IMR-90 (cell line): ENCODE measurements around the gene NREP. TPM values are rescaled to one million over a fixed set of nuclear protein-coding genes. Genes with fewer than 3 reads are reported as not detected.

Experiments used
- ATAC-seq: fragments of 200-7000 bp; cut with Tn5 transposase; 2 replicates; pipeline ENCODE4 v1.9.1; 2020; ENCODE audit warnings: low read depth, mild to moderate bottlenecking, moderate library complexity
- BruUV-seq: library from RNA; stranded (reverse); fragments of 400-500 nt; replicated peaks from 2 replicates; lab custom pipeline; 2021; lab: Mats Ljungman, UMichigan
- CTCF ChIA-PET: fragments of 300-600 bp; formaldehyde crosslinking; extraction: SDS; loops from one replicate; lab custom pipeline; 2021; ENCODE audit warnings: antibody characterized with exemption; lab: Yijun Ruan, JAX
- POLR2A ChIA-PET: fragments of 300-600 bp; sonication (Branson Sonifier 250); formaldehyde crosslinking; loops from one replicate; lab custom pipeline; 2022; ENCODE audit warnings: antibody characterized with exemption; ENCODE audit not compliant: unreplicated experiment; lab: Charles Lee
- DNase-seq: peaks from one replicate; pipeline ENCODE4 v3.0.0; 2013
- H2AFZ ChIP-seq: replicated peaks from 2 replicates; pipeline ENCODE3; 2013; ENCODE audit warnings: low read length, mild to moderate bottlenecking; ENCODE audit not compliant: poor library complexity
- H2AK5ac ChIP-seq: 2 replicates; pipeline ENCODE4 v1.6.1; 2013; ENCODE audit warnings: low read depth, low read length, inconsistent platforms
- H2AK9ac ChIP-seq: replicated peaks from 2 replicates; pipeline ENCODE3; 2013; ENCODE audit warnings: mild to moderate bottlenecking, low read depth, low read length, moderate library complexity; ENCODE audit not compliant: poor library complexity
- H2BK120ac ChIP-seq: 2 replicates; pipeline ENCODE4 v1.6.1; 2013; ENCODE audit warnings: low read depth, low read length, inconsistent platforms
- H2BK15ac ChIP-seq: 3 replicates; pipeline ENCODE4 v1.6.1; 2013; ENCODE audit warnings: low read depth, low read length, inconsistent platforms
- H2BK20ac ChIP-seq: 2 replicates; pipeline ENCODE4 v1.6.1; 2013; ENCODE audit warnings: low read depth, mild to moderate bottlenecking, inconsistent platforms, low read length, moderate library complexity
- H2BK5ac ChIP-seq: 2 replicates; pipeline ENCODE4 v1.6.1; 2013; ENCODE audit warnings: mild to moderate bottlenecking, low read depth, low read length, inconsistent platforms; ENCODE audit not compliant: poor library complexity, severe bottlenecking
- H3K14ac ChIP-seq: replicated peaks from 2 replicates; pipeline ENCODE4 v1.6.1; 2013; ENCODE audit warnings: low read depth, low read length, inconsistent platforms
- H3K18ac ChIP-seq: 2 replicates; pipeline ENCODE4 v1.6.1; 2013; ENCODE audit warnings: low read depth, low read length, control low read depth
- H3K23ac ChIP-seq: 2 replicates; pipeline ENCODE4 v1.6.1; 2013; ENCODE audit warnings: low read depth, low read length, inconsistent platforms
- H3K27ac ChIP-seq: 2 replicates; pipeline ENCODE4 v1.5.1; 2013; ENCODE audit warnings: mild to moderate bottlenecking, control low read depth, low read length; ENCODE audit not compliant: insufficient read depth
- H3K27me3 ChIP-seq: 2 replicates; pipeline ENCODE4 v1.6.1; 2013; ENCODE audit warnings: low read length; ENCODE audit not compliant: control insufficient read depth, insufficient read depth
- H3K36me3 ChIP-seq: 2 replicates; pipeline ENCODE4 v1.6.1; 2013; ENCODE audit warnings: low read length, mixed read lengths; ENCODE audit not compliant: control insufficient read depth, insufficient read depth
- H3K4ac ChIP-seq: 2 replicates; pipeline ENCODE4 v1.6.1; 2013; ENCODE audit warnings: low read depth, low read length, inconsistent platforms
- H3K4me1 ChIP-seq: 2 replicates; pipeline ENCODE4 v1.6.1; 2013; ENCODE audit warnings: low read length, mixed read lengths; ENCODE audit not compliant: control insufficient read depth, insufficient read depth
- H3K4me2 ChIP-seq: 2 replicates; pipeline ENCODE4 v1.6.1; 2013; ENCODE audit warnings: low read depth, mild to moderate bottlenecking, control low read depth, low read length, moderate library complexity
- H3K4me3 ChIP-seq: 2 replicates; pipeline ENCODE4 v1.5.1; 2013; ENCODE audit warnings: low read depth, mild to moderate bottlenecking, control low read depth, low read length, moderate library complexity; ENCODE audit not compliant: insufficient read depth
- H3K56ac ChIP-seq: 2 replicates; pipeline ENCODE4 v1.6.1; 2013; ENCODE audit warnings: low read length, inconsistent platforms; ENCODE audit not compliant: insufficient read depth; ENCODE audit errors: extremely low read depth
- H3K79me1 ChIP-seq, 2 experiments: 2 replicates each; pipeline ENCODE4 v1.6.1; 2013; ENCODE audit warnings: low read length in 2 of 2, inconsistent platforms in 1 of 2, low read depth in 1 of 2
- H3K9ac ChIP-seq: 2 replicates; pipeline ENCODE4 v1.6.1; 2013; ENCODE audit warnings: low read depth, low read length, control low read depth
- H3K9me1 ChIP-seq: 2 replicates; pipeline ENCODE4 v1.6.1; 2013; ENCODE audit warnings: low read length, inconsistent platforms; ENCODE audit not compliant: insufficient read depth
- H3K9me3 ChIP-seq: 2 replicates; pipeline ENCODE4 v1.6.1; 2013; ENCODE audit warnings: low read length; ENCODE audit not compliant: control insufficient read depth, insufficient read depth
- H4K20me1 ChIP-seq: 2 replicates; pipeline ENCODE4 v1.6.1; 2013; ENCODE audit warnings: low read length, inconsistent platforms; ENCODE audit not compliant: insufficient read depth
- H4K5ac ChIP-seq: 2 replicates; pipeline ENCODE4 v1.6.1; 2013; ENCODE audit warnings: mild to moderate bottlenecking, low read depth, low read length, control low read depth
- H4K8ac ChIP-seq, 2 experiments: 2 replicates each; pipeline ENCODE4 v1.6.1; 2013; ENCODE audit warnings: low read depth in 2 of 2, low read length in 2 of 2, control low read depth in 1 of 2, inconsistent platforms in 1 of 2
- H4K91ac ChIP-seq: 2 replicates; pipeline ENCODE4 v1.6.1; 2013; ENCODE audit warnings: low read depth, low read length, inconsistent platforms; ENCODE audit not compliant: insufficient read depth
- CHD1 ChIP-seq: IDR thresholded peaks from 2 replicates; pipeline ENCODE4 v1.6.1; 2012; ENCODE audit warnings: low read depth, low read length, improper control_type of control experiment
- FOS ChIP-seq: fragments of 150-350 bp; IDR thresholded peaks from 2 replicates; pipeline ENCODE4 v1.6.1; 2016; ENCODE audit warnings: low read depth, low read length
- MXI1 ChIP-seq: IDR thresholded peaks from 2 replicates; pipeline ENCODE4 v1.6.1; 2012; ENCODE audit warnings: low read depth, mild to moderate bottlenecking, low read length, moderate library complexity, borderline replicate concordance
- NFE2L2 ChIP-seq: fragments of 150-350 bp; IDR thresholded peaks from 2 replicates; pipeline ENCODE4 v1.6.1; 2016; ENCODE audit warnings: low read depth, mild to moderate bottlenecking, low read length
- RCOR1 ChIP-seq: IDR thresholded peaks from 2 replicates; pipeline ENCODE4 v1.6.1; 2012; ENCODE audit warnings: mild to moderate bottlenecking, low read length, improper control_type of control experiment; ENCODE audit not compliant: insufficient replicate concordance
- SMC3 ChIP-seq: fragments of 150-350 bp; IDR thresholded peaks from 2 replicates; pipeline ENCODE4 v1.6.1; 2016; ENCODE audit warnings: low read depth, mild to moderate bottlenecking, antibody characterized with exemption, low read length, moderate library complexity
- WGBS, 2 experiments: methylation state at CpG; one replicate each; pipeline versions ENCODE4 v1.1.5 to v1.1.7; 2013; ENCODE audit warnings: missing lambda C conversion rate in 2 of 2; ENCODE audit not compliant: insufficient read length in 1 of 2; ENCODE audit errors: extremely low coverage in 2 of 2; 5-methylcytosine and 5-hydroxymethylcytosine counted together
- dilution Hi-C: fragments of 300-500 bp; cut with HindIII; formaldehyde crosslinking; loops from one replicate; pipeline ENCODE4 v1.14.3; 2018; ENCODE audit warnings: low sequenced_read_pairs; ENCODE audit not compliant: unreplicated experiment
- in situ Hi-C: fragments of 300-500 bp; cut with MboI; formaldehyde crosslinking; loops from 3 replicates; pipeline ENCODE4 v1.14.3; 2019; ENCODE audit warnings: low sequenced_read_pairs, inconsistent platforms, mixed read lengths
- intact Hi-C: fragments of 100-400 bp; cut with micrococcal nuclease; formaldehyde crosslinking; loops from 2 replicates; pipeline ENCODE4 v1.10.0; 2022
- polyA plus RNA-seq, 3 experiments: library from polyadenylated mRNA; depleted of rRNA; stranded (reverse); fragments of >200 nt; gene quantifications; 2 replicates each; pipeline ENCODE4 v1.2.3, GENCODE V29; 2012; ENCODE audit warnings: low replicate concordance in 1 of 3
- total RNA-seq: library from RNA; depleted of rRNA; stranded (reverse); fragments of >200 nt; gene quantifications from 2 replicates; pipeline ENCODE4 v1.2.3, GENCODE V29; 2012
- TF ChIP-seq, protein P1 (sequence below): conservative IDR thresholded peaks from 2 replicates; pipeline ENCODE4 v1.5.1; 2012; ENCODE audit warnings: mild to moderate bottlenecking, low read depth, low read length, improper control_type of control experiment

The NREP gene
- total and polyA plus RNA-seq, 2 of the 4 experiments (the other 2 are of a cell fraction) = 178 to 277 TPM

- Histone ChIP-seq H3K9ac (no peak overlapping the region), H2AK9ac (no peak overlapping the region), H2AFZ (no peak overlapping the region), H3K56ac (no peak overlapping the region), H3K9me3 (peaks cover 7% of the 10 kb centered on the region; the same call in 1 of the 2 replicates), H4K5ac (no peak overlapping the region), H3K36me3 (no peaks in the 10 kb centered on the region; the same call in 1 of the 2 replicates), H2AK5ac (no peak overlapping the region), H2BK20ac (no peak overlapping the region), H3K27ac (no peak overlapping the region), H4K8ac (no peak overlapping the region), H3K4me3 (no peak overlapping the region), H3K14ac (no peak overlapping the region), H3K79me1 (no peaks in the 10 kb centered on the region), H4K91ac (no peak overlapping the region), H2BK120ac (no peak overlapping the region), H3K4me1 (no peaks in the 10 kb centered on the region), H3K4me2 (no peak overlapping the region), H2BK15ac (no peak overlapping the region), H3K4ac (no peak overlapping the region), H3K18ac (no peak overlapping the region), H3K9me1 (peaks cover 4% of the 10 kb centered on the region; the same call in 1 of the 2 replicates), H4K20me1 (no peaks in the 10 kb centered on the region), H3K23ac (no peak overlapping the region), H2BK5ac (no peak overlapping the region), H3K27me3 (no peaks in the 10 kb centered on the region)
- dilution Hi-C loops (no loop called here), intact Hi-C loops (no loop called here), in situ Hi-C loops (no loop called here)
- ChIA-PET CTCF (interaction anchor here (0.7 to 1.1 kb wide), 2 partner anchors 147 to 170 kb away, joined by 3 to 5 read pairs; no protein-coding TSS in a partner anchor), POLR2A (no interaction called here)
- DNase-seq (no peak), ATAC-seq (no peak)
- BruUV-seq = no TSS peak
- WGBS, 2 experiments = no CpG with 5 or more reads among the region's 2 CpGs
- TF ChIP-seq MXI1 (no peak), FOS (no peak), RCOR1 (no peak), SMC3 (no peak), CHD1 (no peak), NFE2L2 (no peak)
- TF ChIP-seq, protein P1, sequence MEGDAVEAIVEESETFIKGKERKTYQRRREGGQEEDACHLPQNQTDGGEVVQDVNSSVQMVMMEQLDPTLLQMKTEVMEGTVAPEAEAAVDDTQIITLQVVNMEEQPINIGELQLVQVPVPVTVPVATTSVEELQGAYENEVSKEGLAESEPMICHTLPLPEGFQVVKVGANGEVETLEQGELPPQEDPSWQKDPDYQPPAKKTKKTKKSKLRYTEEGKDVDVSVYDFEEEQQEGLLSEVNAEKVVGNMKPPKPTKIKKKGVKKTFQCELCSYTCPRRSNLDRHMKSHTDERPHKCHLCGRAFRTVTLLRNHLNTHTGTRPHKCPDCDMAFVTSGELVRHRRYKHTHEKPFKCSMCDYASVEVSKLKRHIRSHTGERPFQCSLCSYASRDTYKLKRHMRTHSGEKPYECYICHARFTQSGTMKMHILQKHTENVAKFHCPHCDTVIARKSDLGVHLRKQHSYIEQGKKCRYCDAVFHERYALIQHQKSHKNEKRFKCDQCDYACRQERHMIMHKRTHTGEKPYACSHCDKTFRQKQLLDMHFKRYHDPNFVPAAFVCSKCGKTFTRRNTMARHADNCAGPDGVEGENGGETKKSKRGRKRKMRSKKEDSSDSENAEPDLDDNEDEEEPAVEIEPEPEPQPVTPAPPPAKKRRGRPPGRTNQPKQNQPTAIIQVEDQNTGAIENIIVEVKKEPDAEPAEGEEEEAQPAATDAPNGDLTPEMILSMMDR = no peak
These were observed 36.6 kb downstream of the NREP start for GRCh38 chr5:111720333-111720890.
